M059J (cell line): ENCODE results near the gene RBMS3. TPM values are rescaled to one million over a fixed set of nuclear protein-coding genes. Genes with fewer than 3 reads are reported as not detected.
"Not testable (repeated sequence)": the region's sequence is repeated elsewhere in the genome, so short reads cannot be mapped to it uniquely, and the experiment has no call there.

Source experiments
- DNase-seq: peaks from one replicate; pipeline ENCODE4 v3.0.0-alpha.2; 2012; ENCODE audit warnings: low read depth
- total RNA-seq: library from RNA; depleted of rRNA; stranded (reverse); fragments of >200 nt; shearing (Covaris generic); gene quantifications from 2 replicates; pipeline ENCODE4 v1.2.3, GENCODE V29; 2014

RBMS3 gene
- total RNA-seq, 1 experiment from 2014 or later = 7.9 TPM

- DNase-seq = no peak
These were observed 494.5 kb downstream of the RBMS3 start for GRCh38 chr3:29775340-29775739.

- DNase-seq = no peak
These were observed 497.0 kb downstream of the RBMS3 start for GRCh38 chr3:29777869-29778268.

- no peak for DNase-seq
These were observed 508.8 kb downstream of the RBMS3 start for GRCh38 chr3:29789686-29790085.

GRCh38 chr3:29796808-29797207 is 515.9 kb downstream of the RBMS3 start:
- no peak for DNase-seq

- DNase-seq = no peak
These were observed 521.2 kb downstream of the RBMS3 start for GRCh38 chr3:29802057-29802456.

GRCh38 chr3:29804044-29804443 is 523.2 kb downstream of the RBMS3 start:
- no peak for DNase-seq

- peak; percentile 9 for DNase-seq
These were observed 524.9 kb downstream of the RBMS3 start for GRCh38 chr3:29805757-29806156.

GRCh38 chr3:29808324-29808723 is 527.5 kb downstream of the RBMS3 start:
- DNase-seq = not testable (repeated sequence)

- DNase-seq = peak; percentile 50
These were observed 541.2 kb downstream of the RBMS3 start for GRCh38 chr3:29822071-29822470.

GRCh38 chr3:29823233-29823632 is 542.4 kb downstream of the RBMS3 start:
- no peak for DNase-seq

GRCh38 chr3:29826712-29827111 is 545.8 kb downstream of the RBMS3 start:
- no peak for DNase-seq

- no peak for DNase-seq
These were observed 546.9 kb downstream of the RBMS3 start for GRCh38 chr3:29827756-29828155.

- no peak for DNase-seq
These were observed 548.5 kb downstream of the RBMS3 start for GRCh38 chr3:29829340-29829739.

- DNase-seq = no peak
These were observed 569.8 kb downstream of the RBMS3 start for GRCh38 chr3:29850641-29851040.

- DNase-seq = no peak
These were observed 571.9 kb downstream of the RBMS3 start for GRCh38 chr3:29852767-29853166.

GRCh38 chr3:29853841-29854397 is 573.0 kb downstream of the RBMS3 start:
- no peak for DNase-seq

GRCh38 chr3:29854821-29855220 is 574.0 kb downstream of the RBMS3 start:
- no peak for DNase-seq

- DNase-seq = no peak
These were observed 578.9 kb downstream of the RBMS3 start for GRCh38 chr3:29859726-29860270.

- no peak for DNase-seq
These were observed 583.9 kb downstream of the RBMS3 start for GRCh38 chr3:29864809-29865208.

- no peak for DNase-seq
These were observed 587.8 kb downstream of the RBMS3 start for GRCh38 chr3:29868543-29869101.

- DNase-seq = no peak
These were observed 589.3 kb downstream of the RBMS3 start for GRCh38 chr3:29870136-29870535.

GRCh38 chr3:29871087-29871486 is 590.2 kb downstream of the RBMS3 start:
- no peak for DNase-seq

GRCh38 chr3:29880809-29881208 is 599.9 kb downstream of the RBMS3 start:
- no peak for DNase-seq

- peak; percentile 1 for DNase-seq
These were observed 606.6 kb downstream of the RBMS3 start for GRCh38 chr3:29887451-29887850.
